Brain microvascular endothelial cell (primary cell): ENCODE data around the gene PDHA2.

Source experiments
- DNase-seq: peaks from one replicate; pipeline ENCODE4 v3.0.0-alpha.2; 2020
- H3K27ac ChIP-seq: fragments of 250-450 bp; sonication (Bioruptor Pico); 2 replicates; pipeline ENCODE4 v1.5.1; 2020; ENCODE audit warnings: mild to moderate bottlenecking, moderate library complexity
- H3K27me3 ChIP-seq: fragments of 250-450 bp; sonication (Bioruptor Pico); replicated peaks from 2 replicates; pipeline ENCODE4 v1.5.1; 2020; ENCODE audit warnings: mild to moderate bottlenecking
- H3K36me3 ChIP-seq: fragments of 250-450 bp; sonication (Bioruptor Pico); replicated peaks from 2 replicates; pipeline ENCODE4 v1.5.1; 2020; ENCODE audit warnings: mild to moderate bottlenecking
- H3K4me3 ChIP-seq: 2 replicates; pipeline ENCODE4 v1.5.1; 2011; ENCODE audit warnings: low read depth, mild to moderate bottlenecking, control low read depth, low read length, moderate library complexity
- CTCF ChIP-seq: IDR thresholded peaks from 2 replicates; pipeline ENCODE4 v1.5.1; 2011; ENCODE audit warnings: low read depth, mild to moderate bottlenecking, moderate library complexity, low read length, control low read depth, inconsistent platforms; ENCODE audit errors: missing control alignments
- in situ Hi-C: cut with HindIII; loops from 2 replicates; pipeline ENCODE4 v1.10.0; 2017; ENCODE audit warnings: low sequenced_read_pairs, low pct_ligation_motif_present

Gene PDHA2

GRCh38 chr4:95831166-95831565 is 8.7 kb upstream of the PDHA2 start:
- H3K27me3 ChIP-seq, result no peaks in the 10 kb centered on the region
- no peak for TF ChIP-seq CTCF
- H3K4me3 ChIP-seq, result no peak overlapping the region
- no peak for DNase-seq
- no peaks in the 10 kb centered on the region for H3K36me3 ChIP-seq
- in situ Hi-C loops, result no loop called here
- H3K27ac ChIP-seq, result no peak overlapping the region

GRCh38 chr4:95833711-95834194 is 6.1 kb upstream of the PDHA2 start:
- no peaks in the 10 kb centered on the region for H3K36me3 ChIP-seq
- H3K27ac ChIP-seq, result no peak overlapping the region
- H3K27me3 ChIP-seq, result no peaks in the 10 kb centered on the region
- in situ Hi-C loops, result no loop called here
- TF ChIP-seq CTCF, result no peak
- DNase-seq, result no peak
- H3K4me3 ChIP-seq, result no peak overlapping the region

GRCh38 chr4:95835672-95836071 is 4.2 kb upstream of the PDHA2 start:
- no peak for DNase-seq
- TF ChIP-seq CTCF, result peak; percentile 49
- H3K27ac ChIP-seq, result no peak overlapping the region
- H3K4me3 ChIP-seq, result no peak overlapping the region
- no peaks in the 10 kb centered on the region for H3K27me3 ChIP-seq
- no peaks in the 10 kb centered on the region for H3K36me3 ChIP-seq
- in situ Hi-C loops, result no loop called here

GRCh38 chr4:95838192-95838591 is 1.7 kb upstream of the PDHA2 start:
- in situ Hi-C loops, result no loop called here

GRCh38 chr4:95847908-95848460 is 8.1 kb downstream of the PDHA2 start:
- TF ChIP-seq CTCF, result no peak
- Histone ChIP-seq H3K4me3 (no peak overlapping the region), H3K36me3 (no peaks in the 10 kb centered on the region), H3K27me3 (no peaks in the 10 kb centered on the region), H3K27ac (no peak overlapping the region)
- in situ Hi-C loops, result no loop called here
- no peak for DNase-seq

More at GRCh38 chr4:95838192-95838591, 1.7 kb upstream of the PDHA2 start:
- TF ChIP-seq CTCF, result no peak
- Histone ChIP-seq H3K27ac (no peak overlapping the region), H3K27me3 (no peaks in the 10 kb centered on the region), H3K36me3 (no peaks in the 10 kb centered on the region), H3K4me3 (no peak overlapping the region)
- no peak for DNase-seq

GRCh38 chr4:95850161-95850560 is 10.3 kb downstream of the PDHA2 start:
- no peak for DNase-seq
- Histone ChIP-seq H3K4me3 (no peak overlapping the region), H3K36me3 (no peaks in the 10 kb centered on the region), H3K27me3 (no peaks in the 10 kb centered on the region), H3K27ac (no peak overlapping the region)
- TF ChIP-seq CTCF, result no peak
- in situ Hi-C loops, result no loop called here
